ENCODE data around the gene IRAK3.
A peak's percentile ranks its signal among the peaks of the same experiment; 100 is the strongest.
"Not testable (repeated sequence)": the region's sequence is repeated elsewhere in the genome, so short reads cannot be mapped to it uniquely, and the experiment has no call there.

Gene IRAK3

DNA sequence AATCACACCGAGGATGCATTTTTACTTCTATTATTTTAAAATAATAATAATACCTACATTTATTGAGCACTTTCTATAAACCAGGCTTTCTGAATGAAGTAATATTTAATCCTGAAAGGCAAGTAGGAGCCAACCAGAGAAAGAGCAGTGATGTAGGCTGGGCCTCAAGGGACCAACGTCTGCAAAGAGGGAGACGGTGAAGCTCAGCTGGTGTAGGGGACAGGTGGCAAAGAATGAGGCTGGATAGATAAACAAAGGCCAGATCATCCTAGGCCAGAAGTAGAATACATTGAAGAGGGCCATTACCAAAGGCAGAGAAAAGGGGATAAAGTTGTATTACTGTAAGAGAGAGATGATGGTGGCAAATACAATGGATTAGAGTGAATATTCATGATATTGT is 18.4 kb upstream of the IRAK3 start:
- no peak for DNase-seq

DNA sequence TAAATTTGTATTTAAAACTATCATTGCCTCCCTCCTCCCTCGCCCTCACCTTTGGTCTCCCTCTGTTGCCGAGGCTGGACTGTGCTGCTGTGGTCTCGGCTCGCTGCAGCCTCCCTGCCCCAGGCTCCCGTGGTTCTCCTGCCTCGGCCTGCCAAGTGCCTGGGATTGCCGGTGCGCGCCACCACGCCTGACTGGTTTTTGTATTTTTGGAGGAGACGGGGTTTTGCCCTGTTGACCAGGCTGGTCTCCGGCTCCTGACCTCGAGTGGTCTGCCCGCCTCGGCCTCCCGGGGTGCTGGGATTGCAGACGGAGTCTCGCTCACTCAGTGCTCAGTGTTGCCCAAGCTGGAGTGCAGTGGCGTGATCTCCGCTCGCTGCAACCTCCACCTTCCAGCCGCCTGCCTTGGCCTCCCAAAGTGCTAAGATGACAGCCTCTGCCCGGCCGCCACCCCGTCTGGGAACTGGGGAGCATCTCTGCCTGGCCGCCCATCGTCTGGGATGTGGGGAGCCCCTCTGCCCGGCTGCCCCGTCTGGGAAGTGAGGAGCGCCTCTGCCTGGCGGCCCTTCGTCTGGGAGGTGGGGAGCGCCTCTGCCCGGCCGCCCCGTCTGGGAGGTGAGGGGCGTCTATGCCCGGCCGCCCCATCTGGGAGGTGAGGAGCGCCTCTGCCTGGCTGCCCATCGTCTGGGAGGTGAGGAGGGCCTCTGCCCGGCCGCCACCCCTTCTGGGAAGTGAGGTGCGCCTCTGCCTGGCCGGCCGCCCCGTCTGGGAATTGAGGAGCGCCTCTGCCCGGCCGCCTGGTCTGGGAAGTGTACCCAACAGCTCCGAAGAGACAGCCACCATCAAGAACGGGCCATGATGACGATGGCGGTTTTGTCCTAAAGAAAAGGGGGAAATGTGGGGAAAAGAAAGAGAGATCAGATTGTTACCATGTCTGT is 14.4 kb upstream of the IRAK3 start:
- not testable (repeated sequence) for DNase-seq

GRCh38 chr12:66176105-66176900 is 12.7 kb upstream of the IRAK3 start:
- peak in 2 of 4 experiments; percentile 22 to 43 for DNase-seq

- no peak for DNase-seq
These were observed 6.1 kb upstream of the IRAK3 start for GRCh38 chr12:66182956-66183355.

DNA sequence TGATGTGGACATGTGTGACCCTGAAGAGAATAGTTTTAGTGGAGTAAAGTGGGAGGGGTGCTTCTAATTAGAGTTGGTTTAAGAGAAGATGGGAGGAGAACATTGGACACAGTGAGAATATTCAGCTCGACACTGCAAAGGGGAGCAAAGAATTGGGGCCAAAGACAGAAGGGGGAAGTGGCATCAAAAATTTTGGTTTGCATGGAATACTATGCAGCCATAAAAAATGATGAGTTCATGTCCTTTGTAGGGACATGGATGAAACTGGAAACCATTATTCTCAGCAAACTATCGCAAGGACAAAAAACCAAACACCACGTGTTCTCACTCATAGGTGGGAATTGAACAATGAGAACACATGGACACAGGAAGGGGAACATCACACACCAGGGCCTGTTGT is 4.2 kb upstream of the IRAK3 start:
- not testable (repeated sequence) for DNase-seq

- DNase-seq: peak; percentile 8 to 58 (median 39)
These were observed 2.0 kb upstream of the IRAK3 start for GRCh38 chr12:66187036-66187435.

DNA sequence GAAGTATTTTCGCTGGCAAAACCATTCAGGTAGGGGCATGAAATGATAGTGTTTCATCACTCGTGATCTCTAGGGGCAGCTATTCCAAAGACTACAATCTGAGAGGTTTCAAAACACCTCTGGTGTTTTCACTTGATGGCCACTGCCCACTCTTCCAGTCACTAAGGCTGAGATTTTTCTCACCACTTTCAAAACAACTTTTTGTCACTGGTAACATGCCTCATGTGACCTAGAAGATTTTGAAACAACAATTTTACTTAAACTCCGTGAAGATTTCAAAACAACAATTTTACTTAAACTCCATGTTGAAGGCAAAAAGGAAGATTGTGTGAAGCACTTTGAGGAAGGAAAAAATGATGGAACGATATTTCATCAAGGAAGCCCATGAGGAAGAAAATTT is 1.2 kb upstream of the IRAK3 start:
- DNase-seq: peak; percentile 61 to 91 (median 80)

GRCh38 chr12:66189486-66189843 is 451 bp downstream of the IRAK3 start:
- DNase-seq: peak in 2 of 4 experiments; percentile 17 to 28

DNA sequence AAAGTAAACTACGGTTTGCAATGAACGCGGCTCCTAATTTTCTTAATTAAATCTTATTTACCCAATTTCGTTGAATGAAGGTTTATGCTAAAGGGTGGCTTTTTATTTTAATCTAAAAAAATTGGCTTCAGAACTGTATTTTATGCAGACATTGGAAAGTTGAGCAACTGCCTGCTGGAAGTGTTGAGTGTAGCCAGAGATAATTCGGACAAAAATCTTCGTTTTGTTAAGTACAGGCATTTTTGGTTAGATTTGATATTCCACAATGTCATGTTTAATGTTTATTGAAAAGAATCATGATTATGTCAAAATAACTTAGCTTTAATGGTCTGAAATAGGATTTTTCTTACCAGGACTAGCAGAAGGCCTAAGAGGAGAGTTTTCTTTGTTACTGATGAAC is 875 bp downstream of the IRAK3 start:
- DNase-seq: no peak

- peak in 3 of 4 experiments; percentile 14 to 65 (median 57) for DNase-seq
These were observed 1.7 kb downstream of the IRAK3 start for GRCh38 chr12:66190519-66191370.

- no peak for DNase-seq
These were observed 2.6 kb downstream of the IRAK3 start for GRCh38 chr12:66191547-66192126.

DNA sequence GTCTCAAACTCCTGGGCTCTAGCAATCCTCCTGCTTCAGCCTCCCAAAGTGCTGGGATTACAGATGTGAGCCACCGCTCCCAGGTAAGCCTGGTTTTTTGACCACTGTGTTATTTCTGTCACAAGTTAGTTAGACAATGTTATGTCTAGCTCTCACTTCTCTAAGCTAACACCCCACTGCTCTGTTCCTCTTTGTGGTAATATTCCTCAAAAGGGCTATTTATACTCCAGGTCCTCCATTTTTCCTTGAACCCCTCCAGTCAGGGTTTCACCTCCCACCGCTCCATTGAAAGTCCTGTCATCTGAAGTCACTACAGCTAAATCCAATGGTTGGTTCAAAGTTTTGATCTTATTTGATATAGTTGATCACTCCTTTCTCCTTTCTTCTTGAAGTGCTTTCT is 5.1 kb downstream of the IRAK3 start:
- DNase-seq: peak in 3 of 4 experiments; percentile 17 to 42 (median 20)

DNA sequence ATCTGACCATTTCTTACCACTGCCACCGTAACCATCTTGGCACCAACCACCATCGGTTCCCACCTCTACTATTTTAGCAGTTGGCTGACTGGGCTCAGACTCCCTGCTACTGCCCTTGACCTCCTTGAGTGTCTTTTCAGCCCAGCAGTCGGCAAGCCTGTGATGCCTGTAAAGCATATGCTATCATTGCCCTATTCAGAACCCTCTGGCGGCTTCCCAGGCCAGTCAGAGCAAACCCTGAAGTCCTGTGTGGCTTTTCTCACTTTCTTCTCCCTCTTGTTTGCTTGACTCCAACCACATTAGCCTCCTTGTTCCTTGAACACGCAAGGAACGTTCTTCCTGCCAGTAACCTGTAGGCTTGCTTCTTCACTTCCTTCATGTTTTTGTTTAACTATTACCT is 6.2 kb downstream of the IRAK3 start:
- no peak for DNase-seq

- peak in 3 of 4 experiments; percentile 18 to 71 (median 63) for DNase-seq
These were observed 7.8 kb downstream of the IRAK3 start for GRCh38 chr12:66196806-66197205.

DNA sequence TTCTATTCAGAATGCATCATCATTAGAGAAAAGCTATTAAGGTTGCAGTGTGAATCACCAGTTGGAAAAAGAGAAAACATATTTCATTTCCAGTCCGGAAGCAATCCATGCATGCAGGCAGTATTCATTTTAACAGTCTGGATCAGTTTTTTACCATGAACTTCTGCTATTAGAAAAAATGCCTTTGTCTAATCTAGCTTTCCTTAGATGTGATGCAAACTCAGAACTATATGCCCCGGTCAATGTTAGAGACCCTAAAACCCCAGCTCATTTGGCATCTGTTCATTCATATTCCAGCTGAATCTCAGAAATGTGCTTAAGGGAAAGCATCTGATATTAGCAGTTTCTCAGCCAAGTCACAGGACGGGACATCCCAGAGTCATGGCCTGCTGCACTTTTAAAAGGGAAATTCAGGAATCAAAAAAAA is 8.5 kb downstream of the IRAK3 start:
- DNase-seq: no peak

DNA sequence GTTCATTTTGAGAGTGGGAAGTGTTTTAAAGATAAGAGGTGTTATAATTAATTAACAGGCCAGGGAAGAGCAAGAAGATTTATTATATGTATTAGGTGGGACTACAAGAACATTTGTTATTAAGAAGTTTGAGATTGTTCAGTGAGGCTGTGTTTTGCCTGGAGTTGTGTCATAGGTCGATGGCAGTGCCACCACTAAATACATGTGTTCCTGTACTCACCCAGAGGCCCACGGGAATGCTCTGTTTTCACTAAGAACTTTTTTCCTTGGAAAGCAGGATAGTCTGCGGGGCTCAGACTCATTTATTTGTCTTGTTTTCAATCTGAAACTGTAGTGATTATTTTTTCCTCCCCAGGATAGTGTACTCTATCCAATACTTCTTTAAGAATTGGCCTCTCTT is 10.1 kb downstream of the IRAK3 start:
- DNase-seq: no peak

DNA sequence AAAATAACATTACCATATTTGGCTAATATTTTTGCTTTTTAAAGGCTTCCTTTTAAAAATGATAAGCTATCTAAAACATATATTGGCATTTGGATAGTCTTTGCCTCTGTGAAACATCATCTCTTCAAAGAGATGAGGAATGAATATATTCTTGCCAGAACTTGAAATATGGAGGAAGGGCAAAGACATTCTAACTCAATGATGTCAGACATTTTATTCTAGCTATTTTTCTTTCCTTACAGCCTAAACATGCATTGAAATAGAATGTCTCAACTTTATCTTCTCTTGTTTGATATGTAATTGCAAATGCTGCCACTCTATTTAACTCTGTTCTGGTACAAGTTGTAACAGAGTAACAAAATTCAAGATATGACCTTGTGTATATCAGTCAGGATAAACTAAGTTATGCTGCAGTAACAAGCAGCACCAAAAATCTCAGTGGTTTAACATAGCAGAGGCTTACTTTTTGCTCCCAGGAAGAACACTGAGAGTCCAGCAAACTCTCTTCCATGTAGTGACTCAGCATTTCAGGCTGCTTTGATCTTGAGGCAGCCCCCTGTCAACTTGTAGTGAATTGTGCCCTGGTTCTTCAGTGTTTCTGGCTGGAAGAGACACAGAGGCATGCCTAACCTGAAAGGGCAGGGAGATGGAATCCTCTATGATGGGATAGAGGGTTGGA is 11.0 kb downstream of the IRAK3 start:
- DNase-seq: no peak

GRCh38 chr12:66203820-66204219 is 14.8 kb downstream of the IRAK3 start:
- no peak for DNase-seq

DNA sequence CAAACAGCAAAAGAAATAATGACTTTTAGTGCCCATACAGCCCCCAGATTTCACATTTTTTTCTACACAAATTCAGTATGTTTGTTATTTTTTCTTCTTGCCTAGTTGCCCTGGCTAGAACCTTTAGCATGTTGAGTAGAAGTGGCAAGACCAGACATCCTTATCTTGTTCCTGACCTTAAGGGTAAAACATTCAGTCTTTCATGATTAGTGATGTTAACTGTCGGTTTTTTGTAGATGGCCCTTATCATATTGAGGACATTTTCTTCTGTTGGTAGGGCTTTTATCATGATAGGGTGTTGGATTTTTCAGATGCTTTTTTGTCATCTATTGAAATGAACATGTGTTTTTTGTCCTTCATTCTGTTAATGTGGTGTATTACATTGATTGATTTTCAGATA is 17.1 kb downstream of the IRAK3 start:
- no peak for DNase-seq

- DNase-seq: peak; percentile 10 to 79 (median 46)
These were observed 21.8 kb downstream of the IRAK3 start for GRCh38 chr12:66210840-66211239.

GRCh38 chr12:66211573-66211972 is 22.6 kb downstream of the IRAK3 start:
- peak in 1 of 4 experiments; percentile 30 for DNase-seq

DNA sequence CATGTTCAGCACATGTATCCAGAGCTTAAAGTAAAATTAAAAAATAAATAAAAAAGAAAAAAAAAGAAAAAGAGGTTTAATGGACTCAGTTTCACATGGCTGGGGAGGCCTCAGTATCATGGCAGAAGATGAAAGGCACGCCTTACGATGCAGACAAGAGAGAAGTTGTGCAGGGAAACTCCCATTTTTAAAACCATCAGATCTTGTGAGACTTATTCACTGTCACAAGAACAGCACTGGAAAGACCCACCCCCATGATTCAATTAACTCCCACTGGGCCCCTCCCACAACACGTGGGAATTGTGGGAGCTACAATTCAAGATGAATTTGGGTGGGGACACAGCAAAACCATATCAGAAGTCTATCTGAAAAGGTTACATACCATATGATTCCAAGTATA is 24.0 kb downstream of the IRAK3 start:
- peak in 2 of 4 experiments; percentile 19 to 21 for DNase-seq
